GM18873 (cell line): ENCODE measurements around the gene PCSK4.
"Not testable (repeated sequence)": the region's sequence is repeated elsewhere in the genome, so short reads cannot be mapped to it uniquely, and the experiment has no call there.

ENCODE experiments used
- ATAC-seq: cut with Tn5 transposase; IDR thresholded peaks from one replicate; pipeline ENCODE4 v1.9.1; 2021; ENCODE audit warnings: mild to moderate bottlenecking, moderate library complexity, moderate number of reproducible peaks; ENCODE audit not compliant: unreplicated experiment, low FRiP score

Gene PCSK4

GRCh38 chr19:1522838-1523237 is 32.7 kb upstream of the PCSK4 start:
- no peak for ATAC-seq

- ATAC-seq: no peak
Measured at GRCh38 chr19:1522061-1522460, 31.9 kb upstream of the PCSK4 start.

GRCh38 chr19:1521636-1522035 is 31.5 kb upstream of the PCSK4 start:
- no peak for ATAC-seq

- no peak for ATAC-seq
Measured at GRCh38 chr19:1520203-1520780, 30.1 kb upstream of the PCSK4 start.

GRCh38 chr19:1519802-1520201 is 29.7 kb upstream of the PCSK4 start:
- not testable (repeated sequence) for ATAC-seq

- ATAC-seq: no peak
Measured at GRCh38 chr19:1518471-1518870, 28.3 kb upstream of the PCSK4 start.

GRCh38 chr19:1516395-1516753 is 26.2 kb upstream of the PCSK4 start:
- no peak for ATAC-seq

- no peak for ATAC-seq
Measured at GRCh38 chr19:1514986-1515721, 25.0 kb upstream of the PCSK4 start.

- no peak for ATAC-seq
Measured at GRCh38 chr19:1514295-1514661, 24.1 kb upstream of the PCSK4 start.

GRCh38 chr19:1513499-1514294 is 23.5 kb upstream of the PCSK4 start:
- ATAC-seq: no peak

- no peak for ATAC-seq
Measured at GRCh38 chr19:1512671-1513498, 22.7 kb upstream of the PCSK4 start, which contains the start of gene ADAMTSL5. ADAMTSL5 (minus strand) TSS chr19:1513019; CDS start chr19:1510943, 2,076 bp downstream.

- ATAC-seq: no peak
Measured at GRCh38 chr19:1511318-1512317, 21.5 kb upstream of the PCSK4 start.

- ATAC-seq: no peak
Measured at GRCh38 chr19:1510807-1511206, 20.7 kb upstream of the PCSK4 start.

GRCh38 chr19:1510442-1510806 is 20.3 kb upstream of the PCSK4 start:
- no peak for ATAC-seq

GRCh38 chr19:1509602-1510441 is 19.7 kb upstream of the PCSK4 start:
- ATAC-seq: no peak

- ATAC-seq: no peak
Measured at GRCh38 chr19:1508507-1508856, 18.3 kb upstream of the PCSK4 start.

GRCh38 chr19:1507763-1508506 is 17.8 kb upstream of the PCSK4 start:
- ATAC-seq: no peak

GRCh38 chr19:1507192-1507660 is 17.1 kb upstream of the PCSK4 start:
- no peak for ATAC-seq
